SU-DHL-6 (cell line): Measurements from ENCODE around the gene ANKS1B.

Experiments
- H2AFZ ChIP-seq: fragments of 200-600 bp; sonication (generic); 2 replicates; pipeline ENCODE4 v1.6.1; 2014; ENCODE audit warnings: low read depth, mild to moderate bottlenecking, moderate library complexity, mixed read lengths, antibody characterized with exemption, low read length; ENCODE audit not compliant: severe bottlenecking
- H3F3A ChIP-seq: fragments of 200-600 bp; shearing (Covaris generic); 2 replicates; pipeline ENCODE4 v1.6.0; 2016; ENCODE audit warnings: antibody characterized with exemption, mild to moderate bottlenecking; ENCODE audit not compliant: insufficient read depth
- H3K27ac ChIP-seq: fragments of 200-600 bp; sonication (generic); 2 replicates; pipeline ENCODE4 v1.5.1; 2016; ENCODE audit warnings: low read depth, mild to moderate bottlenecking, low read length, moderate library complexity, mixed read lengths
- H3K27me3 ChIP-seq: fragments of 200-600 bp; sonication (generic), shearing (Covaris generic); 2 replicates; pipeline ENCODE4 v1.6.0; 2014; ENCODE audit warnings: mild to moderate bottlenecking, low read length
- H3K36me3 ChIP-seq: fragments of 200-600 bp; sonication (generic); 2 replicates; pipeline ENCODE4 v1.6.1; 2014; ENCODE audit warnings: mild to moderate bottlenecking, low read length, mixed read lengths
- H3K4me2 ChIP-seq: fragments of 300-600, 200-600 bp; shearing (Covaris generic), sonication (generic); 2 replicates; pipeline ENCODE4 v1.6.0; 2014; ENCODE audit warnings: low read length, low read depth, mild to moderate bottlenecking; ENCODE audit not compliant: poor library complexity, severe bottlenecking
- H3K4me3 ChIP-seq: fragments of 200-600 bp; sonication (generic); 2 replicates; pipeline ENCODE4 v1.5.1; 2014; ENCODE audit warnings: antibody characterized with exemption, low read length, mild to moderate bottlenecking, mixed read lengths; ENCODE audit not compliant: insufficient read depth, poor library complexity, severe bottlenecking
- H3K79me2 ChIP-seq: fragments of 200-600 bp; sonication (generic); 2 replicates; pipeline ENCODE4 v1.6.1; 2014; ENCODE audit warnings: mild to moderate bottlenecking, low read length, moderate library complexity; ENCODE audit not compliant: insufficient read depth
- H3K9ac ChIP-seq: fragments of 200-600 bp; sonication (generic); 2 replicates; pipeline ENCODE4 v1.7.0; 2014; ENCODE audit warnings: mild to moderate bottlenecking, low read length
- H3K9me2 ChIP-seq: fragments of 200-600 bp; sonication (generic); replicated peaks from 2 replicates; pipeline ENCODE4 v1.6.1; 2014; ENCODE audit warnings: low read length; ENCODE audit not compliant: insufficient read depth
- H3K9me3 ChIP-seq: fragments of 200-600 bp; sonication (generic); 2 replicates; pipeline ENCODE4 v1.6.1; 2014; ENCODE audit warnings: low read length, mixed read lengths; ENCODE audit not compliant: insufficient read depth
- H4K20me1 ChIP-seq: fragments of 200-600 bp; sonication (generic); 2 replicates; pipeline ENCODE4 v1.6.1; 2014; ENCODE audit warnings: low read depth, mild to moderate bottlenecking, antibody characterized with exemption, low read length, moderate library complexity, mixed read lengths
- EZH2phosphoT487 ChIP-seq: fragments of 200-600 bp; sonication (generic), shearing (Covaris generic); conservative IDR thresholded peaks from 2 replicates; pipeline ENCODE4 v1.6.1; 2018; ENCODE audit warnings: mild to moderate bottlenecking, antibody characterized with exemption, low read length, moderate library complexity, mixed read lengths
- TF ChIP-seq, protein P1 (sequence below): fragments of 200-600 bp; sonication (generic); IDR thresholded peaks from one replicate; pipeline ENCODE4 v1.5.1; 2017; ENCODE audit warnings: antibody characterized with exemption, mild to moderate bottlenecking, low read length, moderate library complexity; ENCODE audit not compliant: insufficient read depth, poor library complexity, severe bottlenecking

The ANKS1B gene

DNA sequence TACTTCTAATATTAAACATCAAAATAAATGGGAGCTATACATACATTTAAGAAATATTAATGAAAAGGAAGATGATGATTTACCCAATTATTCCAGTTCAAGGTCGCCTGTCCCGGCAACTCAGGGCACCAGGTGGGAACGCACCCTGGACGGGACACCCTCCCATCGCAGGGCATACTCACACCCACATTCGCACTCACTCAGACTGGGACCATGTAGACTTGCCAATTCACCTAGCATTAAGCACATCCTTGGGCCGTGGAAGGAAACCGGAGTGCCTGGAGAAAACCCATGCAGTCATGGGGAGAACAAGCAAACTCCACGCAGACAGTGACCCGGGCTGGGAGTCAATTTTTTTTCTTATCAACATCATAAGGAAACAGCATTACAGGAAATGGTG lies 864.8 kb downstream of the ANKS1B start:
- no peak for TF ChIP-seq EZH2phosphoT487
- TF ChIP-seq, protein P1, sequence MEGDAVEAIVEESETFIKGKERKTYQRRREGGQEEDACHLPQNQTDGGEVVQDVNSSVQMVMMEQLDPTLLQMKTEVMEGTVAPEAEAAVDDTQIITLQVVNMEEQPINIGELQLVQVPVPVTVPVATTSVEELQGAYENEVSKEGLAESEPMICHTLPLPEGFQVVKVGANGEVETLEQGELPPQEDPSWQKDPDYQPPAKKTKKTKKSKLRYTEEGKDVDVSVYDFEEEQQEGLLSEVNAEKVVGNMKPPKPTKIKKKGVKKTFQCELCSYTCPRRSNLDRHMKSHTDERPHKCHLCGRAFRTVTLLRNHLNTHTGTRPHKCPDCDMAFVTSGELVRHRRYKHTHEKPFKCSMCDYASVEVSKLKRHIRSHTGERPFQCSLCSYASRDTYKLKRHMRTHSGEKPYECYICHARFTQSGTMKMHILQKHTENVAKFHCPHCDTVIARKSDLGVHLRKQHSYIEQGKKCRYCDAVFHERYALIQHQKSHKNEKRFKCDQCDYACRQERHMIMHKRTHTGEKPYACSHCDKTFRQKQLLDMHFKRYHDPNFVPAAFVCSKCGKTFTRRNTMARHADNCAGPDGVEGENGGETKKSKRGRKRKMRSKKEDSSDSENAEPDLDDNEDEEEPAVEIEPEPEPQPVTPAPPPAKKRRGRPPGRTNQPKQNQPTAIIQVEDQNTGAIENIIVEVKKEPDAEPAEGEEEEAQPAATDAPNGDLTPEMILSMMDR: no peak
- H3K27me3 ChIP-seq: no peaks in the 10 kb centered on the region
- no peak overlapping the region for H3K4me3 ChIP-seq
- no peak overlapping the region for H3K4me2 ChIP-seq
- no peaks in the 10 kb centered on the region for H3K9me2 ChIP-seq
- H3K9ac ChIP-seq: no peak overlapping the region
- H4K20me1 ChIP-seq: no peaks in the 10 kb centered on the region
- no peaks in the 10 kb centered on the region for H3K36me3 ChIP-seq
- H3F3A ChIP-seq: no peaks in the 10 kb centered on the region
- no peaks in the 10 kb centered on the region for H3K9me3 ChIP-seq
- no peak overlapping the region for H2AFZ ChIP-seq
- no peaks in the 10 kb centered on the region for H3K79me2 ChIP-seq
- H3K27ac ChIP-seq: no peak overlapping the region

DNA sequence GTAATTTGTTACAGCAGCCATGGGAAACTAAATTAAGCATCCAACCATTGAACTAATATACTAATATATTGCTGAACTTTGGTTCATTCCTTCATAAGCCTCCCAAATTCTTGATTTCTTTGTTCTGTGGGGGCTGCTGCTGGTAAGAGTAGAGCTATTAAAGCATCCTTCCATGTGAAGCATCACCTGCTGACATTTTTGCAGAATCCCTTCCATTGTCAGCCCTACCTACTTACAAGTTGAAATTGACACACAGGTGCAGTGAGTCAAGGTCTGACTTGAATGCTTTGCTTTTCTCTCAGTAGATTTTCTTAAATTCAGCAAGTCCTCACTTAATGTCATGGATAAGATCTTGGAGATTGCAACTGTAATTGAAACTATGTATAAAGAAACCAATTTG lies 865.3 kb downstream of the ANKS1B start:
- TF ChIP-seq, protein P1: no peak
- TF ChIP-seq EZH2phosphoT487: no peak
- H3K9me2 ChIP-seq: no peaks in the 10 kb centered on the region
- H3K4me2 ChIP-seq: no peak overlapping the region
- H3F3A ChIP-seq: no peaks in the 10 kb centered on the region
- H3K27me3 ChIP-seq: no peaks in the 10 kb centered on the region
- no peak overlapping the region for H3K27ac ChIP-seq
- no peak overlapping the region for H3K9ac ChIP-seq
- H3K36me3 ChIP-seq: no peaks in the 10 kb centered on the region
- H4K20me1 ChIP-seq: no peaks in the 10 kb centered on the region
- H2AFZ ChIP-seq: no peak overlapping the region
- no peaks in the 10 kb centered on the region for H3K9me3 ChIP-seq
- no peaks in the 10 kb centered on the region for H3K79me2 ChIP-seq
- no peak overlapping the region for H3K4me3 ChIP-seq

DNA sequence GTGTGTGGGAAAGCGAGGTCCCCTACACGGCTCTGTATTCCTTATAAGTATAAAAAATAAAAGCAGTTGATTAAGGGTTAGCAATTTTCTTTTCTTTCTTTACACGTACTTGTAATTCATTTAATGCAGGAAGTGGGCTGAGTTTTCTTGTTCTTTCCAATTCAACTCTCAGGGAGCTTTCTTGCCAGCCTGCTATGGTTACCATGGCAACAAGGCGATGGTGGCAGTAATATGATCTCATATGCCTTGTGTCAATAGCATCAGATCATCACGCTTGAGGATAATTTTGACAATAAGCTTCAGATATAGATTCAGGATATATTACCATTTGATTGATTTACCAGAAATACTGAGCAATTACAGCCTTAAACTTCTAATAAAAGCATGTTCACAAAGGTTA lies 873.1 kb downstream of the ANKS1B start:
- Histone ChIP-seq H4K20me1 (no peaks in the 10 kb centered on the region), H3K4me3 (no peak overlapping the region), H3K27ac (no peak overlapping the region), H2AFZ (no peak overlapping the region), H3K27me3 (no peaks in the 10 kb centered on the region), H3K9ac (no peak overlapping the region), H3K36me3 (no peaks in the 10 kb centered on the region), H3K9me3 (no peaks in the 10 kb centered on the region), H3K79me2 (no peaks in the 10 kb centered on the region), H3K4me2 (no peak overlapping the region), H3F3A (no peaks in the 10 kb centered on the region), H3K9me2 (no peaks in the 10 kb centered on the region)
- TF ChIP-seq, protein P1: no peak
- TF ChIP-seq EZH2phosphoT487: no peak

DNA sequence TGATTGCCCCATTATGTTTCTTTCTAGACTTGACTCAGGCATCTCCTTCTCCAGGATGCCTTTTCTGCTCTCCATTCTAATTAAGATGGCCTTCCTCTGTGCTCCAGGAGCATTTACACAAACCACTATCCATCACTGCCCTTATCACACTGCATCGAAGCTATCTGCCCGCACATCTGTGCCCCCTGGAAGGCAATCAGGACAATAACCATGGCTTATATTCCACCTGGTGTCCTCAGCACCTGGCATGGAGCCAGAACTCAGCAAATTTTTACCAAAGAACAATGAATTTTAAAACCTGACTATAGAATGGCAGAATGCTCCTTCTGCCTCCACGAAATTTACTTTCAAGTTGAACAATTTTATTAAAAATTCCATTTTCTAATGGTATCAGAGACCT lies 873.9 kb downstream of the ANKS1B start:
- no peaks in the 10 kb centered on the region for H3K36me3 ChIP-seq

More for the DNA sequence above, 873.9 kb downstream of the ANKS1B start:
- no peak overlapping the region for H2AFZ ChIP-seq
- H3K9me2 ChIP-seq: no peaks in the 10 kb centered on the region
- no peaks in the 10 kb centered on the region for H4K20me1 ChIP-seq
- H3K79me2 ChIP-seq: no peaks in the 10 kb centered on the region
- no peaks in the 10 kb centered on the region for H3K27me3 ChIP-seq
- no peak overlapping the region for H3K4me3 ChIP-seq
- H3K9ac ChIP-seq: no peak overlapping the region
- no peak overlapping the region for H3K4me2 ChIP-seq
- TF ChIP-seq, protein P1: no peak
- H3F3A ChIP-seq: no peaks in the 10 kb centered on the region
- H3K9me3 ChIP-seq: no peaks in the 10 kb centered on the region
- H3K27ac ChIP-seq: no peak overlapping the region
